IPS-15b (cell line): Measurements from ENCODE around the gene SURF4.
"Not testable (repeated sequence)": the region's sequence is repeated elsewhere in the genome, so short reads cannot be mapped to it uniquely, and the experiment has no call there.

ENCODE experiments used
- H3K27me3 ChIP-seq: one replicate; pipeline ENCODE4 v1.6.1; 2013; ENCODE audit warnings: low read length; ENCODE audit not compliant: control insufficient read depth, insufficient read depth
- H3K36me3 ChIP-seq: one replicate; pipeline ENCODE4 v1.6.1; 2013; ENCODE audit warnings: low read length; ENCODE audit not compliant: control insufficient read depth, insufficient read depth
- H3K4me1 ChIP-seq: one replicate; pipeline ENCODE4 v1.6.1; 2013; ENCODE audit warnings: mild to moderate bottlenecking, low read length; ENCODE audit not compliant: control insufficient read depth, insufficient read depth
- H3K4me3 ChIP-seq: one replicate; pipeline ENCODE4 v1.5.1; 2013; ENCODE audit warnings: low read depth, low read length
- H3K9ac ChIP-seq: one replicate; pipeline ENCODE4 v1.6.1; 2013; ENCODE audit warnings: low read depth, mild to moderate bottlenecking, low read length
- H3K9me3 ChIP-seq: one replicate; pipeline ENCODE4 v1.6.1; 2013; ENCODE audit warnings: mild to moderate bottlenecking, low read length; ENCODE audit not compliant: control insufficient read depth, insufficient read depth

SURF4 gene

GRCh38 chr9:133380734-133381133 lies 4.9 kb upstream of the SURF4 start:
- Histone ChIP-seq H3K36me3 (no peaks in the 10 kb centered on the region), H3K27me3 (peaks cover 17% of the 10 kb centered on the region), H3K4me3 (no peak overlapping the region), H3K4me1 (no peaks in the 10 kb centered on the region), H3K9ac (no peak overlapping the region), H3K9me3 (no peaks in the 10 kb centered on the region)

- no peaks in the 10 kb centered on the region for H3K9me3 ChIP-seq
- H3K4me1 ChIP-seq, result no peaks in the 10 kb centered on the region
- no peaks in the 10 kb centered on the region for H3K36me3 ChIP-seq
- peaks cover 17% of the 10 kb centered on the region for H3K27me3 ChIP-seq
- no peak overlapping the region for H3K4me3 ChIP-seq
- peak overlapping the region; percentile 12 for H3K9ac ChIP-seq
Measured at GRCh38 chr9:133379153-133380086, 3.6 kb upstream of the SURF4 start.

DNA sequence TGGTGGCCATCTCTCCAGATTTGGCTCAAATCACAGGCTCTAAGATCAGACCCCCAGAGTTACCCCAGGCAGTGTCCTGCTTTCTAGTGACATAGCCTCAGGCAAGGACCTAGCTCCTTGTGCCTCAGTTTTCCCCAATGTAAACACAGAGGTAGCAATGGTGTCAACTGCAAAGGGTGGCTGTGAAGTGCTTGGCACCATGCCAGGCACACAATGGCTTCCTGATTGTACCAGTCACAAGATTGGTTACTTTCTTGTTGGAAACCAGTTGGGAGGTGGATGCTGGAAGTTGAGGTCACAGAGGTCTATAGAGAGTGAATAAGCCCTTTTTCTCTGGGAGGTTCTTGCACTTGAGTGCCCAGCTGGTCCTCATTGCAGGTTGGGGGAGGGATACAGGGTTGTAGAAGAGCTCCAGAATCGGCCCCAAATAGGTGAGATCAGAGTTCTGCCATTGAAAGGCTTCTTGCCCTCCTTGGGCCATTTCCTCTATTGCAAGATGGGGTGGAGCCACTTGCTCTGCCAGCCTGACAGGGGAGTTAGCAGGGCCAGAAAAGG lies 2.6 kb upstream of the SURF4 start:
- H3K4me1 ChIP-seq, result no peaks in the 10 kb centered on the region
- H3K27me3 ChIP-seq, result peaks cover 17% of the 10 kb centered on the region
- no peak overlapping the region for H3K4me3 ChIP-seq
- H3K9ac ChIP-seq, result no peak overlapping the region
- H3K36me3 ChIP-seq, result no peaks in the 10 kb centered on the region
- no peaks in the 10 kb centered on the region for H3K9me3 ChIP-seq

DNA sequence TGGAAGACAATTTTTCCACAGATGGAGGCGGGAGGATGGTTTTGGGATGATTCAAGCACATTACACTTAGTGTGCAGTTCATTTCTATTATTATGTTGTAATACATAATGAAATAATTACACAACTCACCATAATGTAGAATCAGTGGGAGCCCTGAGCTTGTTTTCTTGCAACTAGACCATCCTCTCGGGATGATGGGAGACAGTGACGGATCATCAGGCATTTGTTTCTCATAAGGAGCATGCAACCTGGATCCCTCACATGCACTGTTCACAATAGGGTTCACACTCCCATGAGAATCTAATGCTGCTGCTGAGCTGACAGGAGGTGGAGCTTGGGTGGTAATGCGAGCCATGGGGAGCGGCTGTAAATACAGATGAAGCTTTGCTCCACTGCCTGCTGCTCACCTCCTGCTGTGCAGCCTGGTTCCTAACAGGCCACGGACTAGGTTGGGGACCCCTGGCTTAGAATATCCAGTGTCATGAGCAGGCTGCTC lies 1.9 kb upstream of the SURF4 start:
- peaks cover 5% of the 10 kb centered on the region for H3K36me3 ChIP-seq
- H3K9me3 ChIP-seq, result no peaks in the 10 kb centered on the region

DNA sequence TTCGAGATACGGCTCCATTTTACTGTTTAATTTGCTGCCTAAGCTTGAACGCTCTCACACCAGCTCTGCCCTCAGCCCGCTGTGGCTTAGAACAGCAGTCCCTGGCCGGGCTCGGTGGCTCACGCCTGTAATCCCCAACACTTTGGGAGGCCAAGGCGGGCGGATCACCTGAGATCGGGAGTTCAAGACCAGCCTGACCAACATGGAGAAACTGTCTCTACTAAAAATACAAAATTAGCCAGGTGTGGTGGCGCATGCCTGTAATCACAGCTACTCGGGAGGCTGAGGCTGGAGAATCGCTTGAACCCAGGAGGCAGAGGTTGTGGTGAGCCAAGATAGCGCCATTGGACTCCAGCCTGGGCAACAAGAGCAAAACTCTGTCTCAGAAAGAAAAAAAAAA lies 1.4 kb upstream of the SURF4 start:
- H3K36me3 ChIP-seq, H3K9me3 ChIP-seq, H3K9ac ChIP-seq, H3K4me1 ChIP-seq: not testable (repeated sequence)
- Histone ChIP-seq H3K27me3 (peaks cover 17% of the 10 kb centered on the region), H3K4me3 (peak overlapping the region; percentile 52)

More for the DNA sequence above, 1.9 kb upstream of the SURF4 start:
- H3K27me3 ChIP-seq, result peaks cover 17% of the 10 kb centered on the region
- H3K4me3 ChIP-seq, result no peak overlapping the region
- H3K9ac ChIP-seq, result no peak overlapping the region
- peaks cover 1% of the 10 kb centered on the region for H3K4me1 ChIP-seq

- H3K36me3 ChIP-seq, result peaks cover 11% of the 10 kb centered on the region
- H3K9me3 ChIP-seq, result no peaks in the 10 kb centered on the region
- peaks cover 5% of the 10 kb centered on the region for H3K4me1 ChIP-seq
- H3K27me3 ChIP-seq, result peaks cover 17% of the 10 kb centered on the region
- H3K4me3 ChIP-seq, result peak overlapping the region; percentile 97
- H3K9ac ChIP-seq, result peak overlapping the region; percentile 96
Measured at GRCh38 chr9:133375116-133375723, 640 bp downstream of the SURF4 start.

DNA sequence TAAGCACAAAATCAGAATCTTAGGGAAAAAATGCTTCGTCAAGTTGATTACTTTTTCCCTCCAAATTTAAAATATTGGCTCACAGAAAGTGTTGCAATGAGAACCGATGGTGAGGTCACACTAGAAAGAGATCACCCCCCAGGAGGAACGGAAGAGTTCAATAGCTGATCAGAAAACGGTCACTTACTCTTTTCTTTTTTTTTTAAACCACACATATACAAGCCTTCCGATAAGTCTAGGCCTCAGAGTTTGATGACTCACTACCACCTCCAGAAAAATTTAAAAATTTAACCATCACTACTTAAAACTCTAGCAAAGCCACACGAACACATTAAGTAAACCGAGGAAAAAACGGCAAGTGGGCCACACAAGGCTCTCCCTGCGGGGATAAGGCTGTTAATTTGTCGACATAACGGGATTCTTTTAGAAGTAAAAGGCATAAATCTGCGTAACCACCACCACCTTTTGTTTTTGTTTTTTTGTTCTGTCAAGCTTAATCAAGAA lies 1.2 kb downstream of the SURF4 start:
- Histone ChIP-seq H3K4me3 (peak overlapping the region; percentile 97), H3K27me3 (peaks cover 17% of the 10 kb centered on the region), H3K9me3 (no peaks in the 10 kb centered on the region), H3K4me1 (peaks cover 5% of the 10 kb centered on the region), H3K9ac (peak overlapping the region; percentile 96), H3K36me3 (peaks cover 11% of the 10 kb centered on the region)

DNA sequence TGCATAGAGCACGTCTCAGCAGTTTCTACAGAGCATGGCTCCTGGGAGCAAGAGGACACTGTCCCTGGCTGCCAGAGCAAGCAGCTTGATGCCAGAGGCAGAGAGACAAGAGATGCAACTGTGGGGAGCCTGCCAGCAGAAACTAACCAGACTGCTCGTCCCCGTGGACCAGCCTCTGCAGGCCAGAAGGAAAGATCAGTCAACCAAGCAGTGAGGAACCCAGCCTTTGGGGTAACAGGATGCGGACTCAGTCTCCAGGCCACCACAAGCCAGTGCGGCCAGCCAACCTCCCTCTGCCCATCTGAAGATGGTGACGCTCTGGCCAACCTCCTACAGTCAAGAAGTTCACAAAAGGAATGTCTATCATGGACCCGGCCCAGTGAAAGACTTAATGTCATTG lies 3.7 kb downstream of the SURF4 start:
- Histone ChIP-seq H3K9ac (no peak overlapping the region), H3K36me3 (peaks cover 18% of the 10 kb centered on the region), H3K4me1 (peaks cover 5% of the 10 kb centered on the region), H3K27me3 (peaks cover 6% of the 10 kb centered on the region), H3K9me3 (no peaks in the 10 kb centered on the region), H3K4me3 (no peak overlapping the region)

DNA sequence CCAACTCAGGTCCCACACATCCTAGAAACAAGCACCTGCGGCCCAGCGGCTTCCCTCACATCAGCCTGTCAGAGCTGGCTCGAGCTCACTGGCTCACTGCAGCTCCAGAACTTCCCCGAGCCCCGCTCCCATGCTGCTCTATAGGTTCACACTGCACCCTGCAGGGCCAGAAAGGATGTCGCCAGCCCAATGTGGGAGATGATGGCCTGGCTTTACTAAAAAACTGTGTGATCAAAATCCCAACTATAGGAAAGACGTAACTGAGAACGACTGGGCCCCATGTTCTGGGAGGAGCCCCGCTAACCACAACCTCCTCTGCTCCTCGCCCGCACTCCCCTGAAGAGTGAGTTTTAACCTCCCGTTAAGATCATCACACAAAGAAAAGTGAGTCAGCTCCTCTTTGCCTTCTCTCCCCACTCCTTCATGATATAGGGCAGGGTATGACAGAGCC lies 4.6 kb downstream of the SURF4 start:
- H3K36me3 ChIP-seq, result peaks cover 26% of the 10 kb centered on the region
- H3K9ac ChIP-seq, result peak overlapping the region; percentile 32
- H3K27me3 ChIP-seq, result no peaks in the 10 kb centered on the region
- H3K4me3 ChIP-seq, result no peak overlapping the region
- no peaks in the 10 kb centered on the region for H3K9me3 ChIP-seq
- H3K4me1 ChIP-seq, result peaks cover 5% of the 10 kb centered on the region

DNA sequence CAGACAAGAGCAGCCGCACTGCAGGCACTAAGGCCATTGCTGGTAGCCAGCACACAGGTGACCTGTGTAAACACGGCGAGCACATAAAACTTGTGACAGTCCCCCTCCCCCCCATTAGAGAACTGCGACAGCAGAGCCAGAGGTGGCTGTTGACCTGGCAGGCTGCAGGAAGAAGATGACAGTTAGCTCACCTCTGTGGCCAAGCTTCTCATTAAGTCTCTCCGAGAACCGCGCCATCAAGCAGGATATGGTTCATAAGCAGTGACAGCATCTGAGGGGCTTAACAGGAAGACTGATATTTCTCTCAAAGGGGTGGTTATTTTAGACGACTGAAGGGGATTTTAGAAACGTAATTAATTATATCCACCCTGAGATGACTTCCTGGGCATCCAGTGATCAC lies 5.2 kb downstream of the SURF4 start:
- Histone ChIP-seq H3K36me3 (peaks cover 26% of the 10 kb centered on the region), H3K4me3 (no peak overlapping the region), H3K27me3 (no peaks in the 10 kb centered on the region), H3K4me1 (peaks cover 5% of the 10 kb centered on the region), H3K9ac (no peak overlapping the region), H3K9me3 (no peaks in the 10 kb centered on the region)

- Histone ChIP-seq H3K9ac (no peak overlapping the region), H3K36me3 (peaks cover 31% of the 10 kb centered on the region), H3K27me3 (no peaks in the 10 kb centered on the region), H3K9me3 (no peaks in the 10 kb centered on the region), H3K4me1 (peaks cover 5% of the 10 kb centered on the region), H3K4me3 (no peak overlapping the region)
Measured at GRCh38 chr9:133369933-133370332, 5.9 kb downstream of the SURF4 start.
